Lower lobe of right lung (tissue), 2 donors: ENCODE data around the gene TSKS. TPM values are rescaled to one million over a fixed set of nuclear protein-coding genes. Genes with fewer than 3 reads are reported as not detected.

Experiments used
- ATAC-seq, 2 donors: fragments of 200-7000 bp; cut with Tn5 transposase; one replicate each; pipeline ENCODE4 v1.9.1; 2020 to 2022; ENCODE audit warnings: mild to moderate bottlenecking in 2 of 2, moderate library complexity in 2 of 2
- DNase-seq: peaks from one replicate; pipeline ENCODE4 v3.0.0-alpha.2; 2020
- H3K27ac ChIP-seq: fragments of 200-600 bp; one replicate; pipeline ENCODE4 v1.8.0; 2022
- H3K27me3 ChIP-seq: fragments of 200-600 bp; one replicate; pipeline ENCODE4 v1.8.0; 2022; ENCODE audit warnings: low read depth
- H3K36me3 ChIP-seq: fragments of 200-600 bp; one replicate; pipeline ENCODE4 v1.8.0; 2022; ENCODE audit warnings: mild to moderate bottlenecking
- H3K4me1 ChIP-seq: fragments of 200-600 bp; one replicate; pipeline ENCODE4 v1.8.0; 2022
- H3K4me3 ChIP-seq: fragments of 200-600 bp; one replicate; pipeline ENCODE4 v1.8.0; 2022; ENCODE audit warnings: mild to moderate bottlenecking
- H3K9me3 ChIP-seq: fragments of 200-600 bp; one replicate; pipeline ENCODE4 v1.8.0; 2022
- intact Hi-C: fragments of 100-400 bp; cut with DNase I; formaldehyde crosslinking; loops from one replicate; pipeline ENCODE4 v1.11.0; 2022
- total RNA-seq: library from RNA; stranded (reverse); fragmentation: NEBNext Ultra II Directional; extraction: Animal tissue kit (Norgen Biotek cat#: 25700); gene quantifications from one replicate; pipeline ENCODE4 v1.2.1, GENCODE V29; 2021
- TF ChIP-seq, protein P1 (sequence below): fragments of 200-600 bp; IDR thresholded peaks from one replicate; pipeline ENCODE4 v1.8.0; 2022; ENCODE audit warnings: antibody characterized with exemption, mild to moderate bottlenecking
- donor health status: DM: no; HTN: yes; CAD: no; lungs with severe emphysema.

The TSKS gene
- total RNA-seq, 1 donor from 2014 or later = 1.2 TPM

DNA sequence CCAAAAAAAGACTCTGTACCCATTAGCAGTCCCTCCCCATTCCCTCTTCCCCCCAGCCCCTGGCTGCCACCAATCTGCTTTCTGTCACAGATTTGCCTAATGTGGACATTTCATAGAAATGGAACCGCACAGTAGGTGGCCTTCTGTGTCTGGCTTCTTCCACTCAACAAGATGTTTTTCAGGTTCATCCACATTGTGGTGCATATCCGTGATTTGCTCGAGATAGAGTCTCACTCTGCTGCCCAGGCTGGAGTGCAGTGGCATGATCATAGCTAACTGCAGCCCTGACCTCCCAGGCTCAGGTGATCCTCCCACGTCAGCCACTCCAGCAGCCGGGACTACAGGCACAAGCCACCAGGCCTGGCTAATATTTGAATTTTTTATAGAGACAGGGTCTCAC is 24.6 kb upstream of the TSKS start:
- peaks cover 4% of the 10 kb centered on the region for H3K4me1 ChIP-seq
- no peaks in the 10 kb centered on the region for H3K9me3 ChIP-seq
- intact Hi-C loops = no loop called here
- H3K27ac ChIP-seq = no peak overlapping the region
- TF ChIP-seq, protein P1, sequence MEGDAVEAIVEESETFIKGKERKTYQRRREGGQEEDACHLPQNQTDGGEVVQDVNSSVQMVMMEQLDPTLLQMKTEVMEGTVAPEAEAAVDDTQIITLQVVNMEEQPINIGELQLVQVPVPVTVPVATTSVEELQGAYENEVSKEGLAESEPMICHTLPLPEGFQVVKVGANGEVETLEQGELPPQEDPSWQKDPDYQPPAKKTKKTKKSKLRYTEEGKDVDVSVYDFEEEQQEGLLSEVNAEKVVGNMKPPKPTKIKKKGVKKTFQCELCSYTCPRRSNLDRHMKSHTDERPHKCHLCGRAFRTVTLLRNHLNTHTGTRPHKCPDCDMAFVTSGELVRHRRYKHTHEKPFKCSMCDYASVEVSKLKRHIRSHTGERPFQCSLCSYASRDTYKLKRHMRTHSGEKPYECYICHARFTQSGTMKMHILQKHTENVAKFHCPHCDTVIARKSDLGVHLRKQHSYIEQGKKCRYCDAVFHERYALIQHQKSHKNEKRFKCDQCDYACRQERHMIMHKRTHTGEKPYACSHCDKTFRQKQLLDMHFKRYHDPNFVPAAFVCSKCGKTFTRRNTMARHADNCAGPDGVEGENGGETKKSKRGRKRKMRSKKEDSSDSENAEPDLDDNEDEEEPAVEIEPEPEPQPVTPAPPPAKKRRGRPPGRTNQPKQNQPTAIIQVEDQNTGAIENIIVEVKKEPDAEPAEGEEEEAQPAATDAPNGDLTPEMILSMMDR = no peak
- peaks cover 89% of the 10 kb centered on the region for H3K36me3 ChIP-seq
- no peaks in the 10 kb centered on the region for H3K27me3 ChIP-seq
- no peak overlapping the region for H3K4me3 ChIP-seq
- DNase-seq = no peak
- no peak for ATAC-seq

- Histone ChIP-seq H3K4me1 (peaks cover 5% of the 10 kb centered on the region), H3K4me3 (no peak overlapping the region), H3K27me3 (no peaks in the 10 kb centered on the region), H3K36me3 (peaks cover 83% of the 10 kb centered on the region), H3K27ac (no peak overlapping the region), H3K9me3 (no peaks in the 10 kb centered on the region)
- ATAC-seq (peak in 1 of 2 donors; percentile 11), DNase-seq (no peak)
- intact Hi-C loops = no loop called here
- TF ChIP-seq, protein P1 = no peak
Observed at GRCh38 chr19:49786376-49786820, 23.3 kb upstream of the TSKS start.

GRCh38 chr19:49782515-49782914 is 19.4 kb upstream of the TSKS start:
- DNase-seq (no peak), ATAC-seq (no peak)
- intact Hi-C loops = no loop called here
- Histone ChIP-seq H3K27ac (no peak overlapping the region), H3K27me3 (no peaks in the 10 kb centered on the region), H3K36me3 (peaks cover 52% of the 10 kb centered on the region), H3K4me3 (no peak overlapping the region), H3K9me3 (no peaks in the 10 kb centered on the region), H3K4me1 (peaks cover 18% of the 10 kb centered on the region)
- TF ChIP-seq, protein P1 = no peak

GRCh38 chr19:49781394-49781793 is 18.3 kb upstream of the TSKS start:
- H3K27me3 ChIP-seq = no peaks in the 10 kb centered on the region
- intact Hi-C loops = no loop called here
- H3K4me3 ChIP-seq = no peak overlapping the region
- H3K36me3 ChIP-seq = peaks cover 43% of the 10 kb centered on the region
- ATAC-seq (peak; percentile 36 to 48), DNase-seq (no peak)
- no peaks in the 10 kb centered on the region for H3K9me3 ChIP-seq
- TF ChIP-seq, protein P1 = no peak
- H3K4me1 ChIP-seq = peaks cover 13% of the 10 kb centered on the region
- peak overlapping the region; percentile 31 for H3K27ac ChIP-seq

DNA sequence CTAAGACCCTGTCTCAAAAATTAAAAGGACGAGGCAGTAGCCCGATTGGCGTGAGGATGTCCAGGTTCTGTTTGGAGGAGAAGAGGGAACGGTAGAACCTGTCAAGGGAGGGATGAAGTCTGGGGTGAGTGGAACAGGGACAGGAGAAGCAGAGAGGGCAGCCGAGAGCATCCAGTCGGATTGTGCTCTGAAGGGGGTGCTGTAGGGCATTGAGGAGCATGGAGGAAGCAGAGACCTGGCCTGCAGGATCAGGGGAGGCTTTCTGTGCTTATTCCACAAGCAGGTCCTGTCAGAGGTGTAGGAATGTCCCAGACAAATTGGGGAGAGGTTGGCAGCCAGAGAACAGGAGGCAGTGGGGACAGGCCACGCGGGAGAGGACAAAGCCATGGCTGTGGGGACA is 17.8 kb upstream of the TSKS start:
- ATAC-seq (peak in 1 of 2 donors; percentile 18), DNase-seq (no peak)
- TF ChIP-seq, protein P1 = no peak
- intact Hi-C loops = no loop called here
- peaks cover 13% of the 10 kb centered on the region for H3K4me1 ChIP-seq
- no peak overlapping the region for H3K4me3 ChIP-seq
- H3K36me3 ChIP-seq = peaks cover 37% of the 10 kb centered on the region
- H3K9me3 ChIP-seq = no peaks in the 10 kb centered on the region
- no peaks in the 10 kb centered on the region for H3K27me3 ChIP-seq
- peak overlapping the region; percentile 36 for H3K27ac ChIP-seq
